Gastrocnemius medialis (tissue), 4 donors: ENCODE results near the gene PTGIS. TPM values are rescaled to one million over a fixed set of nuclear protein-coding genes. Genes with fewer than 3 reads are reported as not detected.
A peak's percentile ranks its signal among the peaks of the same experiment; 100 is the strongest.

Experiments used
- ATAC-seq, 2 donors: fragments of 150-250 bp; one replicate each; pipeline ENCODE4 v1.9.1; 2016
- DNase-seq, 2 donors: peaks; one replicate each; pipeline ENCODE4 v3.0.0-alpha.2; 2019
- H3K27ac ChIP-seq, 4 donors: fragments of 200-600 bp; sonication (generic); 1 replicate in 1 of 4; 2 replicates in 3 of 4; pipeline ENCODE4 v1.5.1; 2016 to 2018; ENCODE audit warnings: mild to moderate bottlenecking in 2 of 4, moderate library complexity in 1 of 4
- H3K27me3 ChIP-seq, 3 donors: fragments of 200-600 bp; sonication (generic) in 2 of 3; 1 replicate in 1 of 3; 2 replicates in 2 of 3; pipeline versions ENCODE4 v1.5.1 to v1.6.0; 2016 to 2019; ENCODE audit warnings: mild to moderate bottlenecking in 1 of 3, moderate library complexity in 1 of 3
- H3K36me3 ChIP-seq, 2 donors: fragments of 200-600 bp; sonication (generic) in 1 of 2; one replicate each; pipeline ENCODE4 v1.5.1; 2017 to 2018
- H3K4me1 ChIP-seq, 2 donors: fragments of 200-600 bp; sonication (generic) in 1 of 2; one replicate each; pipeline ENCODE4 v1.5.1; 2016 to 2017; ENCODE audit warnings: mild to moderate bottlenecking in 2 of 2
- H3K4me3 ChIP-seq, 4 donors: fragments of 200-600 bp; sonication (generic) in 3 of 4; 1 replicate in 1 of 4; 2 replicates in 3 of 4; pipeline ENCODE4 v1.5.1; 2016 to 2019; ENCODE audit warnings: mild to moderate bottlenecking in 2 of 4
- H3K9me3 ChIP-seq, 3 donors: fragments of 200-600 bp; sonication (generic) in 2 of 3; 1 replicate in 1 of 3; 2 replicates in 2 of 3; pipeline ENCODE4 v1.5.1; 2016 to 2019
- POLR2A ChIP-seq, 2 donors: fragments of 450-650 bp; IDR thresholded peaks; one replicate each; pipeline ENCODE4 v1.6.1; 2017; ENCODE audit warnings: antibody characterized with exemption in 2 of 2, mild to moderate bottlenecking in 2 of 2, moderate library complexity in 2 of 2
- in situ Hi-C, 4 donors: fragments of 200-750 bp; cut with MboI; loops; one replicate each; pipeline versions ENCODE4 v1.15.0 to v1.8.0; 2017; ENCODE audit warnings: low sequenced_read_pairs in 4 of 4
- intact Hi-C: fragments of 100-400 bp; cut with DNase I; formaldehyde crosslinking; loops from one replicate; pipeline ENCODE4 v1.15.1; 2023; ENCODE audit warnings: low total_unique reads
- total RNA-seq, 4 donors: library from RNA; depleted of rRNA; stranded (reverse); fragments of >200 nt; gene quantifications; one replicate each; pipeline versions ENCODE4 v1.1.0 to v1.2.3, GENCODE V29; 2016
- TF ChIP-seq, protein P1 (sequence below), 5 experiments: fragments of 450-650 bp in 3 of 5; fragments of 200-600 bp in 2 of 5; sonication (generic) in 2 of 5; IDR thresholded peaks in 4 of 5; conservative IDR thresholded peaks in 1 of 5; 1 replicate in 4 of 5; 2 replicates in 1 of 5; pipeline ENCODE4 v1.5.1; 2016 to 2019; ENCODE audit warnings: antibody characterized with exemption in 5 of 5, mild to moderate bottlenecking in 3 of 5, moderate library complexity in 3 of 5

Gene PTGIS
- total RNA-seq, 4 donors from 2014 or later = 4.5 to 13.1 (median 9.5) TPM

DNA sequence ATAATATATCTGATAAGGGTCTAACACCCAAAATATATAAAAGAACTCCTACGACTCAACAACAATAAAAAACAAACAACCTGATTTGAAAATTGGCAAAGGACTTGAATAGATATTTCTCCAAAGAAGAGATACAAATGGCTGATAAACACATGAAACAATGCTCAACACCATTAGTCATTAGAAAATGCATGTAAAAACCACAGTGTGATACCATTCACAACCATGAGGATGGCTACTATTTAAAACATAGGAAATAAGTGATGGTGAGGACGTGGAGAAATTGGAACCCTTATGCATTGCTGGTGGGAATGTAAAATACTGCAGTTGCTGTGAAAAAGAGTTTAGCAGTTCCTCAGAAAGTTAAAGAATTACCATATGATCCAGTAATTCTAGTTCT lies 41.4 kb downstream of the PTGIS start:
- TF ChIP-seq POLR2A (IDR thresholded peaks at IDR 0.05) = no peak
- TF ChIP-seq, protein P1, sequence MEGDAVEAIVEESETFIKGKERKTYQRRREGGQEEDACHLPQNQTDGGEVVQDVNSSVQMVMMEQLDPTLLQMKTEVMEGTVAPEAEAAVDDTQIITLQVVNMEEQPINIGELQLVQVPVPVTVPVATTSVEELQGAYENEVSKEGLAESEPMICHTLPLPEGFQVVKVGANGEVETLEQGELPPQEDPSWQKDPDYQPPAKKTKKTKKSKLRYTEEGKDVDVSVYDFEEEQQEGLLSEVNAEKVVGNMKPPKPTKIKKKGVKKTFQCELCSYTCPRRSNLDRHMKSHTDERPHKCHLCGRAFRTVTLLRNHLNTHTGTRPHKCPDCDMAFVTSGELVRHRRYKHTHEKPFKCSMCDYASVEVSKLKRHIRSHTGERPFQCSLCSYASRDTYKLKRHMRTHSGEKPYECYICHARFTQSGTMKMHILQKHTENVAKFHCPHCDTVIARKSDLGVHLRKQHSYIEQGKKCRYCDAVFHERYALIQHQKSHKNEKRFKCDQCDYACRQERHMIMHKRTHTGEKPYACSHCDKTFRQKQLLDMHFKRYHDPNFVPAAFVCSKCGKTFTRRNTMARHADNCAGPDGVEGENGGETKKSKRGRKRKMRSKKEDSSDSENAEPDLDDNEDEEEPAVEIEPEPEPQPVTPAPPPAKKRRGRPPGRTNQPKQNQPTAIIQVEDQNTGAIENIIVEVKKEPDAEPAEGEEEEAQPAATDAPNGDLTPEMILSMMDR (IDR thresholded peaks at IDR 0.05 in 4 of 5, conservative IDR thresholded peaks at IDR 0.05 in 1 of 5) = no peak
- no peak for ATAC-seq
- no peak overlapping the region for H3K4me3 ChIP-seq

DNA sequence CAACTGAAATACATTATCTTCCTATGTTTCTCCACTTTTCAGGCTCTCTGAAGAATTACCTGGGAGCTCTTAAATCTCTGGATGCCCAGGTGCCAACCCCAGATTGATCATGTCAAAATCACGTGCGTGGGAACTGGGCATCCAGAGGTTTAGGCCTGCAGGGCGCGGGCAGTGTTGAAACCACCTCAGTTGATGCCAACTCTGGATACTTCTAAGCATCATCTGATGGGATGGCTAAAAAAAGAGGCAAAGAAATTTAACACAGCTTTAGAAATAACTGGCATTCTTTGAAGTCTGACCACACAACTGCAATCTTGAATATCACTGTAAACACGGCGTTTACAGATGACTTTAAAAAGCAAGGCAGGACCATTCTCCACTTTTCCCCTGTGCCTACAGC lies 41.9 kb downstream of the PTGIS start:
- Histone ChIP-seq H3K4me3 (no peak overlapping the region), H3K9me3 (no peaks in the 10 kb centered on the region), H3K4me1 (peaks cover 23 to 46% of the 10 kb centered on the region in 2 donors), H3K27ac (peak overlapping the region; percentile 71 to 84 (median 76)), H3K36me3 (no peaks in the 10 kb centered on the region), H3K27me3 (no peaks in the 10 kb centered on the region)
- in situ Hi-C loops (no loop called here), intact Hi-C loops (loop anchor here (5.0 kb wide), 1 partner anchor 109 kb away; no protein-coding TSS in a partner anchor)
- peak; percentile 20 to 29 for ATAC-seq
- TF ChIP-seq, protein P1 (IDR thresholded peaks at IDR 0.05 in 4 of 5, conservative IDR thresholded peaks at IDR 0.05 in 1 of 5) = no peak
- TF ChIP-seq POLR2A (IDR thresholded peaks at IDR 0.05) = no peak
- DNase-seq = peak; percentile 49 to 61

More for the DNA sequence above, 41.4 kb downstream of the PTGIS start:
- Histone ChIP-seq H3K36me3 (no peaks in the 10 kb centered on the region), H3K4me1 (peaks cover 18 to 41% of the 10 kb centered on the region in 2 donors), H3K27ac (peak overlapping the region; percentile 71 to 84 (median 76)), H3K27me3 (no peaks in the 10 kb centered on the region), H3K9me3 (no peaks in the 10 kb centered on the region)
- DNase-seq = no peak
- intact Hi-C loops (loop anchor here (5.0 kb wide), 1 partner anchor 109 kb away; no protein-coding TSS in a partner anchor), in situ Hi-C loops (no loop called here)

DNA sequence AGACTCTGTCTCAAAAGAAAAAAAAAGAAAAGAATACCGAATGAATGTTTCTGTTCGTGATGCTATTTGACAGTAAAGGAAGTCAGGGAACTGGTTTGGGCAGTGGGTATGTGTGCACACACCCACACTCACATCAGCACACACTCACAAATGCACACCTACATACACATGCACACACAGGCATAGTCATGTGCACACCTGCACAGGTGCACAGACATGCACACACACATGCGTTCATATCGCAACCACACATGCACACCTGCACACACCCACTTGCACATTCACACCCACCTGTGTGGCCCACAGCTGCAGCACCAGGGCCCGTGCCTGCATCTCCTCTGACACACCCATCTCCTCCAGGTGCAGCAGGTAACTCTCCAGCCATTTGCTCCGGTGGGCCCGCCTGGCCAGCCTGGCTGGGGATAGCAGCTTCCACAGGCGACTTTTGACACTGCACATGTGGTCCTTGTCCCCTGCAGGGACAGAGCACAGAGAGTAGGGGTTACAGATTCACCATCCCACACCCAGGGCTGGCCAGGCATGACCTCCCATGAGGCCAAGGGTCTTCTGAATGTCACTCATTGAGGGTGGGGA lies 44.1 kb downstream of the PTGIS start:
- Histone ChIP-seq H3K9me3 (no peaks in the 10 kb centered on the region), H3K4me3 (no peak overlapping the region), H3K4me1 (peaks cover 23 to 51% of the 10 kb centered on the region in 2 donors), H3K36me3 (no peaks in the 10 kb centered on the region), H3K27ac (peak overlapping the region in 2 of 4 donors; percentile 74 to 89), H3K27me3 (no peaks in the 10 kb centered on the region)
- DNase-seq (no peak), ATAC-seq (no peak)
- no peak for TF ChIP-seq POLR2A (IDR thresholded peaks at IDR 0.05)
- TF ChIP-seq, protein P1 (IDR thresholded peaks at IDR 0.05 in 4 of 5, conservative IDR thresholded peaks at IDR 0.05 in 1 of 5) = no peak
- in situ Hi-C loops (no loop called here), intact Hi-C loops (no loop called here)

DNA sequence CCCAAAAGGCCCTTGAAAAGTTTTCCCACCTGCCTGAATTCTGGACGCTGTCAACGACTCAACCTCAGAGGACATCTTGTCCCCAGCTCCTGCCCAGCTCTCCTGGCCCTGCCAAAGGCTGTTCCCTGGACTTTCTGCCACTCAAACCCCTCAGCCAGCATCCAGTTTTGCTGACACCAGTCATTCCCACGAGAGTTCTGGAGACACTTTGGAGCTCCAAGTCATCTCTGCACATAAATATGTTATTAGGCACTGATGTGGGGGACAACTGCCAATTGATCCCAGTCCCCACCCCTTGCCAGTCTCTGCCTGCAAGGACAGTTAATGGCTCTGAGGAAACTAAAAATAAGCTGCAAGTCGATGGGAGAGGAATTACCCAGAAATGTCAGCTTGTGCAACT lies 46.6 kb downstream of the PTGIS start:
- H3K27me3 ChIP-seq = no peaks in the 10 kb centered on the region
- H3K4me3 ChIP-seq = no peak overlapping the region
- in situ Hi-C loops = no loop called here
- H3K4me1 ChIP-seq = peaks cover 20 to 34% of the 10 kb centered on the region in 2 donors
- no peaks in the 10 kb centered on the region for H3K36me3 ChIP-seq
- intact Hi-C loops = no loop called here
- peak; percentile 84 to 85 for ATAC-seq
- H3K27ac ChIP-seq = peak overlapping the region; percentile 55 to 89 (median 67)
- H3K9me3 ChIP-seq = no peaks in the 10 kb centered on the region
- TF ChIP-seq POLR2A (IDR thresholded peaks at IDR 0.05) = no peak
- TF ChIP-seq, protein P1 (IDR thresholded peaks at IDR 0.05 in 4 of 5, conservative IDR thresholded peaks at IDR 0.05 in 1 of 5) = no peak
- DNase-seq = peak; percentile 79 to 80
